IMR-90 (cell line): ENCODE data around the gene PLTP. TPM values are rescaled to one million over a fixed set of nuclear protein-coding genes. Genes with fewer than 3 reads are reported as not detected.

Experiments used
- ATAC-seq: fragments of 200-7000 bp; cut with Tn5 transposase; 2 replicates; pipeline ENCODE4 v1.9.1; 2020; ENCODE audit warnings: low read depth, mild to moderate bottlenecking, moderate library complexity
- BruUV-seq: library from RNA; stranded (reverse); fragments of 400-500 nt; replicated peaks from 2 replicates; lab custom pipeline; 2021; lab: Mats Ljungman, UMichigan
- CTCF ChIA-PET: fragments of 300-600 bp; formaldehyde crosslinking; extraction: SDS; loops from one replicate; lab custom pipeline; 2021; ENCODE audit warnings: antibody characterized with exemption; lab: Yijun Ruan, JAX
- POLR2A ChIA-PET: fragments of 300-600 bp; sonication (Branson Sonifier 250); formaldehyde crosslinking; loops from one replicate; lab custom pipeline; 2022; ENCODE audit warnings: antibody characterized with exemption; ENCODE audit not compliant: unreplicated experiment; lab: Charles Lee
- DNase-seq: peaks from one replicate; pipeline ENCODE4 v3.0.0; 2013
- H2AFZ ChIP-seq: replicated peaks from 2 replicates; pipeline ENCODE3; 2013; ENCODE audit warnings: low read length, mild to moderate bottlenecking; ENCODE audit not compliant: poor library complexity
- H2AK5ac ChIP-seq: 2 replicates; pipeline ENCODE4 v1.6.1; 2013; ENCODE audit warnings: low read depth, low read length, inconsistent platforms
- H2AK9ac ChIP-seq: replicated peaks from 2 replicates; pipeline ENCODE3; 2013; ENCODE audit warnings: mild to moderate bottlenecking, low read depth, low read length, moderate library complexity; ENCODE audit not compliant: poor library complexity
- H2BK120ac ChIP-seq: 2 replicates; pipeline ENCODE4 v1.6.1; 2013; ENCODE audit warnings: low read depth, low read length, inconsistent platforms
- H2BK15ac ChIP-seq: 3 replicates; pipeline ENCODE4 v1.6.1; 2013; ENCODE audit warnings: low read depth, low read length, inconsistent platforms
- H2BK20ac ChIP-seq: 2 replicates; pipeline ENCODE4 v1.6.1; 2013; ENCODE audit warnings: low read depth, mild to moderate bottlenecking, inconsistent platforms, low read length, moderate library complexity
- H2BK5ac ChIP-seq: 2 replicates; pipeline ENCODE4 v1.6.1; 2013; ENCODE audit warnings: mild to moderate bottlenecking, low read depth, low read length, inconsistent platforms; ENCODE audit not compliant: poor library complexity, severe bottlenecking
- H3K14ac ChIP-seq: replicated peaks from 2 replicates; pipeline ENCODE4 v1.6.1; 2013; ENCODE audit warnings: low read depth, low read length, inconsistent platforms
- H3K18ac ChIP-seq: 2 replicates; pipeline ENCODE4 v1.6.1; 2013; ENCODE audit warnings: low read depth, low read length, control low read depth
- H3K23ac ChIP-seq: 2 replicates; pipeline ENCODE4 v1.6.1; 2013; ENCODE audit warnings: low read depth, low read length, inconsistent platforms
- H3K27ac ChIP-seq: 2 replicates; pipeline ENCODE4 v1.5.1; 2013; ENCODE audit warnings: mild to moderate bottlenecking, control low read depth, low read length; ENCODE audit not compliant: insufficient read depth
- H3K27me3 ChIP-seq: 2 replicates; pipeline ENCODE4 v1.6.1; 2013; ENCODE audit warnings: low read length; ENCODE audit not compliant: control insufficient read depth, insufficient read depth
- H3K36me3 ChIP-seq: 2 replicates; pipeline ENCODE4 v1.6.1; 2013; ENCODE audit warnings: low read length, mixed read lengths; ENCODE audit not compliant: control insufficient read depth, insufficient read depth
- H3K4ac ChIP-seq: 2 replicates; pipeline ENCODE4 v1.6.1; 2013; ENCODE audit warnings: low read depth, low read length, inconsistent platforms
- H3K4me1 ChIP-seq: 2 replicates; pipeline ENCODE4 v1.6.1; 2013; ENCODE audit warnings: low read length, mixed read lengths; ENCODE audit not compliant: control insufficient read depth, insufficient read depth
- H3K4me2 ChIP-seq: 2 replicates; pipeline ENCODE4 v1.6.1; 2013; ENCODE audit warnings: low read depth, mild to moderate bottlenecking, control low read depth, low read length, moderate library complexity
- H3K4me3 ChIP-seq: 2 replicates; pipeline ENCODE4 v1.5.1; 2013; ENCODE audit warnings: low read depth, mild to moderate bottlenecking, control low read depth, low read length, moderate library complexity; ENCODE audit not compliant: insufficient read depth
- H3K56ac ChIP-seq: 2 replicates; pipeline ENCODE4 v1.6.1; 2013; ENCODE audit warnings: low read length, inconsistent platforms; ENCODE audit not compliant: insufficient read depth; ENCODE audit errors: extremely low read depth
- H3K79me1 ChIP-seq, 2 experiments: 2 replicates each; pipeline ENCODE4 v1.6.1; 2013; ENCODE audit warnings: low read length in 2 of 2, inconsistent platforms in 1 of 2, low read depth in 1 of 2
- H3K9ac ChIP-seq: 2 replicates; pipeline ENCODE4 v1.6.1; 2013; ENCODE audit warnings: low read depth, low read length, control low read depth
- H3K9me1 ChIP-seq: 2 replicates; pipeline ENCODE4 v1.6.1; 2013; ENCODE audit warnings: low read length, inconsistent platforms; ENCODE audit not compliant: insufficient read depth
- H3K9me3 ChIP-seq: 2 replicates; pipeline ENCODE4 v1.6.1; 2013; ENCODE audit warnings: low read length; ENCODE audit not compliant: control insufficient read depth, insufficient read depth
- H4K20me1 ChIP-seq: 2 replicates; pipeline ENCODE4 v1.6.1; 2013; ENCODE audit warnings: low read length, inconsistent platforms; ENCODE audit not compliant: insufficient read depth
- H4K5ac ChIP-seq: 2 replicates; pipeline ENCODE4 v1.6.1; 2013; ENCODE audit warnings: mild to moderate bottlenecking, low read depth, low read length, control low read depth
- H4K8ac ChIP-seq, 2 experiments: 2 replicates each; pipeline ENCODE4 v1.6.1; 2013; ENCODE audit warnings: low read depth in 2 of 2, low read length in 2 of 2, control low read depth in 1 of 2, inconsistent platforms in 1 of 2
- H4K91ac ChIP-seq: 2 replicates; pipeline ENCODE4 v1.6.1; 2013; ENCODE audit warnings: low read depth, low read length, inconsistent platforms; ENCODE audit not compliant: insufficient read depth
- FOS ChIP-seq: fragments of 150-350 bp; IDR thresholded peaks from 2 replicates; pipeline ENCODE4 v1.6.1; 2016; ENCODE audit warnings: low read depth, low read length
- MAZ ChIP-seq: IDR thresholded peaks from 2 replicates; pipeline ENCODE4 v1.6.1; 2012; ENCODE audit warnings: low read depth, mild to moderate bottlenecking, low read length, improper control_type of control experiment, moderate library complexity, borderline replicate concordance
- NFE2L2 ChIP-seq: fragments of 150-350 bp; IDR thresholded peaks from 2 replicates; pipeline ENCODE4 v1.6.1; 2016; ENCODE audit warnings: low read depth, mild to moderate bottlenecking, low read length
- RAD21 ChIP-seq: IDR thresholded peaks from 2 replicates; pipeline ENCODE4 v1.6.1; 2012; ENCODE audit warnings: low read length, improper control_type of control experiment
- SMC3 ChIP-seq: fragments of 150-350 bp; IDR thresholded peaks from 2 replicates; pipeline ENCODE4 v1.6.1; 2016; ENCODE audit warnings: low read depth, mild to moderate bottlenecking, antibody characterized with exemption, low read length, moderate library complexity
- WGBS, 2 experiments: methylation state at CpG; one replicate each; pipeline versions ENCODE4 v1.1.5 to v1.1.7; 2013; ENCODE audit warnings: missing lambda C conversion rate in 2 of 2; ENCODE audit not compliant: insufficient read length in 1 of 2; ENCODE audit errors: extremely low coverage in 2 of 2; 5-methylcytosine and 5-hydroxymethylcytosine counted together
- dilution Hi-C: fragments of 300-500 bp; cut with HindIII; formaldehyde crosslinking; loops from one replicate; pipeline ENCODE4 v1.14.3; 2018; ENCODE audit warnings: low sequenced_read_pairs; ENCODE audit not compliant: unreplicated experiment
- in situ Hi-C: fragments of 300-500 bp; cut with MboI; formaldehyde crosslinking; loops from 3 replicates; pipeline ENCODE4 v1.14.3; 2019; ENCODE audit warnings: low sequenced_read_pairs, inconsistent platforms, mixed read lengths
- intact Hi-C: fragments of 100-400 bp; cut with micrococcal nuclease; formaldehyde crosslinking; loops from 2 replicates; pipeline ENCODE4 v1.10.0; 2022
- polyA plus RNA-seq, 3 experiments: library from polyadenylated mRNA; depleted of rRNA; stranded (reverse); fragments of >200 nt; gene quantifications; 2 replicates each; pipeline ENCODE4 v1.2.3, GENCODE V29; 2012; ENCODE audit warnings: low replicate concordance in 1 of 3
- total RNA-seq: library from RNA; depleted of rRNA; stranded (reverse); fragments of >200 nt; gene quantifications from 2 replicates; pipeline ENCODE4 v1.2.3, GENCODE V29; 2012

Gene PLTP
- total and polyA plus RNA-seq, 2 of the 4 experiments (the other 2 are of a cell fraction): 5.4 to 55.8 TPM

DNA sequence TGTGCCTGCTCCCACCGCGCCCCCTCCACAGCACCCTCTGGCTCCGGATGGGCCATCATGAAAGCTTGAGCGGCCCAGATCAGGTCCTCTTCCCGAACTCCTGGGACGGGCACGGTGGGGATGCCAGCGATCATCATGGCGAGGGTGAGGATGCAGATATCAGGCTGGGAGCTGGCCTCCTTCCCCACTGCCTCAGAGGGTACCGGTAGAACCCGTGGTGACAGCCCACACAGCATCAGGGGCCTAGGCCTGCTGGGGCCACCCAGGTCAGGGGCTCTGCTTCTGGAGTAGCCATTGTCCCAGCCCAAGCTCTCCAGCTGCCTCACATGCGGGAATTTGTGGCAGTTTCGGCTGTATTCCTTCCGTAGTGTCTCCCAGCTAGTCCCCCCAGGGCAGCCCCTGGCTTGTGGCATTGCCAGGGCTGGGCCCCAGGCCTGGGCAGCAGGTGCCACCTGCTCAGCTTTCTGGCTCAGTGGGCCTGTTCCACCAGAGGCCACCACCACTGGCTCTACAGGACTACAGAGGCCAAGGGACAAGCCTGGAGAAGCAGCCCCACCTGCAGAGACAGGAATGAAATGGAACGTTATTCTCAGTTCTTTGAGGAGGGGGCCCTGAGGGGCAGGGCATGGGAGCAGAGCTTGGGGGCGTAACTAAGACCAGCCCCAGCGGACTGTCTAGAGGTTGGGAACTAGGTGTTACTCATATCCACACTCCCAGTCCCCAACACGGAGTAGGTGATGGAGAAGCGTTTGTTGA, 25.2 kb downstream of the PLTP start (continued):
- TF ChIP-seq MAZ: no peak

GRCh38 chr20:45883100-45883469, 28.9 kb downstream of the PLTP start:
- BruUV-seq: TSS peak; percentile 54
- POLR2A ChIA-PET: no interaction called here

More at GRCh38 chr20:45883100-45883469, 28.9 kb downstream of the PLTP start:
- no peak overlapping the region for H2BK120ac ChIP-seq
- H3K23ac ChIP-seq: no peak overlapping the region
- no peak overlapping the region for H4K5ac ChIP-seq
- H2AK9ac ChIP-seq: no peak overlapping the region
- TF ChIP-seq FOS (no peak), MAZ (no peak), NFE2L2 (no peak), SMC3 (no peak), RAD21 (no peak)
- no peak overlapping the region for H3K14ac ChIP-seq
- H2BK20ac ChIP-seq: no peak overlapping the region
- DNase-seq (no peak), ATAC-seq (no peak)
- H3K79me1 ChIP-seq: peaks cover 11 to 51% of the 10 kb centered on the region in 2 experiments; a peak in 3 of 4 replicates
- WGBS, 2 experiments: 92% methylated on average over 9 of the region's 9 CpGs; no CpG with 5 or more reads in 1 of the 2 experiments
- H4K91ac ChIP-seq: no peak overlapping the region
- no peak overlapping the region for H2BK5ac ChIP-seq
- no peak overlapping the region for H3K56ac ChIP-seq
- no peaks in the 10 kb centered on the region for H3K27me3 ChIP-seq
- peaks cover 2% of the 10 kb centered on the region; the same call in 1 of the 2 replicates for H3K4me1 ChIP-seq
- dilution Hi-C loops (no loop called here), in situ Hi-C loops (no loop called here), intact Hi-C loops (no loop called here)
- H3K4me3 ChIP-seq: no peak overlapping the region
- no peak overlapping the region for H3K9ac ChIP-seq
- no peaks in the 10 kb centered on the region for H3K9me3 ChIP-seq
- H2AK5ac ChIP-seq: no peak overlapping the region
- CTCF ChIA-PET: interaction anchor here (0.6 kb wide), 1 partner anchor 432 kb away, joined by 3 read pairs; no protein-coding TSS in a partner anchor
- peaks cover 27% of the 10 kb centered on the region for H3K36me3 ChIP-seq
- no peak overlapping the region for H3K18ac ChIP-seq
- no peak overlapping the region for H3K4me2 ChIP-seq
- H3K27ac ChIP-seq: no peak overlapping the region
- no peak overlapping the region for H4K8ac ChIP-seq
- no peak overlapping the region for H2BK15ac ChIP-seq
- peaks cover 4% of the 10 kb centered on the region for H3K9me1 ChIP-seq
- no peak overlapping the region for H3K4ac ChIP-seq
- no peaks in the 10 kb centered on the region; the same call in 1 of the 2 replicates for H4K20me1 ChIP-seq
- no peak overlapping the region for H2AFZ ChIP-seq
